HG03378 (cell line): Measurements from ENCODE around the gene EXPH5.
"Not testable (repeated sequence)": the region's sequence is repeated elsewhere in the genome, so short reads cannot be mapped to it uniquely, and the experiment has no call there.

Source experiments
- ATAC-seq: cut with Tn5 transposase; IDR thresholded peaks from one replicate; pipeline ENCODE4 v1.9.1; 2021; ENCODE audit warnings: mild to moderate bottlenecking, moderate library complexity; ENCODE audit not compliant: unreplicated experiment

EXPH5 gene

GRCh38 chr11:108593214-108593922, at the start of gene EXPH5:
Gene EXPH5 (minus strand): TSS chr11:108593768. CDS start chr11:108593536, 232 bp downstream.
- peak; percentile 90 for ATAC-seq

DNA sequence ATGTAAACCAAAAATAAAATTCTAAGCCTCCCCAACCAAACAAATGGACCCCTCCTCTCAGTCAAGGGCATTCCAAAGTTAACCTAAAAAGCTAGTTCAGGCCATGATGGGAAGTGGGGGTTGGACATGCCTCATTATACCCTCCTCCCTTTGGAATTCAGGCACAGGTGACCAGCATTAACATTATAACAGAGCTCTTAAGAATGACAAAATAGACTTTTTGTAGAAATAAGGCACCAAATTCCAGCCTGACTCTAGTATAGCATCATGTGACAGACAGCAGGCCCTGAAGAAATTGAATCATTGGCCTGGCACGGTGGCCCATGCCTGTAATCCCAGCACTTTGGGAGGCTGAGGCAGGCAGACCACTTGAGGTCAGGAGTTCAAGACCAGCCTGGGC, 48.2 kb upstream of the EXPH5 start:
- ATAC-seq = not testable (repeated sequence)

- no peak for ATAC-seq
Observed at GRCh38 chr11:108639146-108639545, 45.6 kb upstream of the EXPH5 start.

GRCh38 chr11:108636222-108636621, 42.7 kb upstream of the EXPH5 start:
- no peak for ATAC-seq

DNA sequence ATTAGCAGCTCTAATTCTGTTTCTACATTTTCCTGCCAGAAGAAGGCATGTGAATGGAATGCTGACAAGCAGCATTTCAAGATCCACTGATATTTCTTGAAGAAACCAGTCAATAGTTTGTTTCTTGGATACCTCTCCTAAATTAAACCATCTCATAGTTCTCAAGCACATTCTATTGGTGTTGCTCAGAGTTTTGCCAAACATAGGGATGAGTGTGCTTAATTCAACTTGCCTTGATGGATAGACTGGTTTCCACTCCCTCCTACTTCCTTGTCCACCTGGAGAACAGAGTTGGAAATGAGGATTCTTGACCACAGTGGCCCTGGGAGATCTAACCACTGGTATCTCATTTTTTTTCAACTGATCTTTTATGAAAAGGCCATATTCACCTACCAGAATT, 41.5 kb upstream of the EXPH5 start:
- ATAC-seq = no peak

- ATAC-seq = no peak
Observed at GRCh38 chr11:108632041-108632704, 38.6 kb upstream of the EXPH5 start.

- no peak for ATAC-seq
Observed at GRCh38 chr11:108629274-108629673, 35.7 kb upstream of the EXPH5 start.

DNA sequence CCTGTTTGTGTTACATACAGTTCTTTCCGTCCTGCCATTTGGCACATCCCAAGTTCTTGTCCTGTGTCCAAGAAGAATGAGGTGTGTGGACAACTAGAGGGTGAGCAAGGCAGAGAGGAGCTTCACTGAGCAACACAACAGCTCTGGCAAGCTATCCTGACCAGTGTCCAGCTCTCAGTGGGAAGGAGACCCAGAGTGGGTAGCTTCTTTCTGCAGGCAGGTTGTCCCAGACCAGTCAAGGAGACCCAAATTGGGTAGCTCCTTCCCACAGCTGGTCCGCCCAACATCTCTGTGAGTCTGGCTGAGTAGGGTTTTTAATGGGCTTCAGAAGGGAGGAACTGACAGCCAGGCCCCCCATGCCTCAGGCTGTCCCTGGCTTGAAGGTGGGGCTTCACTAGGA, 35.2 kb upstream of the EXPH5 start:
- ATAC-seq = no peak

DNA sequence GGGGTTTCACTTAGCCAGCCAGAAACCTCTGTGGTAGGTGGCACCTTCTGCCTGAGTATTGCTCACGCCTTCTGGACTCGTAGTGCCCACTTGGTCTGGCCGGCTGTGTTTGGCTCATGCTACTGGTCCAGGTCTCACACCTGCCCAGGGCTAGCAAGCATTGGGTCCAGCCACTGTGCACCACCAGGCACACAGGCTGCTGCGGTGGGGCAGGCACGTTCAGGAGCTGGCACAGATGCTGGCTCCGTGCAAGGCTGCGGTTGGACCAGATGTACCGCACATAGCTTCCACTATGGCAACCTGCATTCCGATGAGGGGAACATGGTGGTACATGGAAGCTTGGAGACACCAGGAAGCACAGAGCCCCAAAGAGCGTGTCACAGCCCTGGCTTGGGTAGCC, 34.8 kb upstream of the EXPH5 start:
- no peak for ATAC-seq

- no peak for ATAC-seq
Observed at GRCh38 chr11:108624196-108624925, 30.8 kb upstream of the EXPH5 start.

DNA sequence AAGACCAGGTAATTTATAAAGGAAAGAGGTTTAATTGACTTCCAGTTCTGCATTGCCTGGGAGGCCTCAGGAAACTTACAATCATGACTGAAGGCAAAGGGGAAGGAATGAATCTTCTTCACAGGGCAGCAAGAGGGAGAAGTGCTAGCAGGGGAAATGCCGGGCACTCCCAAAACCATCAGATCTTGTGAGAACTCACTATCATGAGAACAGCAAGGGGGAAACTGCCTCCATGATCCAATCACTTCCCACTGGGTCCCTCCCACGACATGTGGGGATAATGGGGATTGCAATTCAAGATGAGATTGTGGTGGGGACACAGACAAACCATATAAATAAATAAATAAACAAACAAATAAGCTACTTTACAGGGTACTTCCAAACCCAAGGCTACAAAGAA, 28.8 kb upstream of the EXPH5 start:
- ATAC-seq = no peak

DNA sequence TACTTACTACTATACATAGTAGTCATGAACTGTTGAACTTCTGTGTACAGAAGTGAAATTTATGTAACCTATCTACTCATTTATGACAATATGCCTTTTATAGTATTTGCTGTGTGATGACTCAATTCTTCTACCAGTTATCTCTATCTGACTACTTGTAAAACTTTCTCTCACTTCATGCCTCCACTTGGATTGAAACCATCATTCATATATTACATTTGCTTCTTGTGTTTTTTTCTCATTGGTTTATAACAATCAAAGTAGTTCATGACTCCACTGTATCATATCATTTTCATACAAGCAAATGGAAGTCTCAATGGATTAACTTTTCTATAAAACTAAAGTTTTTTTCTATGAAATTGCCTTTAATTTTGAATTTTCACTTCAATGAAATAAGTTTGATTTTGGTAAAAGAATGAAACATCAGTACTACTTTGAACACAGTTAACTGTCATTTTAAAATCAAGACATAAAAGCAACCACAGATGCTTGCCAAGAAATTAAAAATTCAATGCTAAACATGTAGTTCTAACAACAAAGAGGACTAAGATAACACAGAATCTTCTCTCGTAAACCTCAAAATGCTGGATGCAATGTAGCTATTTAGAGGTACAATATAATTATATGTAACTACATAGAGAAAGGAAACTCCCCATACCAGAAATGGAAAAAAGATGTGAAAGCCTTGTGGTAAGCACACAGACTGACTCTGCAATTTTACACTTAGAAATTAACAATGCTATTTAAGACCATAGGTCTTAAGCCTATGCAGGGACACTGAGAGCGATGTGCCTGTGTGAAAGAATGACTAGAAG, 27.6 kb upstream of the EXPH5 start:
- ATAC-seq = peak; percentile 92

DNA sequence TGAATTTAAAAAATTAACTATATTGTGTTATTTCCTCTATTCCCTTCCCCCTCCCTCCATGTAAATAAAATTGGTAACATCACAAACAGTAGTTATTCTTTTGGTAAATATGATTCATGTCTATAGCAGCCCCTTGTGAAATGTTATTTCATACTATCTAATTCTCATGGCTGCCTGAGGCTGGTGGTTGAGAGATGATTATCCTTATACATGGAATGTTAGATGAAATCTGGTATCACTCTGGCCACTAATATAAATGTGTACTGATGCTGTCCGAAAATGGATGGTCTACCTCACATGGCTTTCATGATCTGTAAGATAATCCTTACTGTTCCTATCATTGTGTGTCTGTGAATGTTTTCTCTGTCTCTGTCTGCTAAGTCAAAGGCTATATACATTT, 25.0 kb upstream of the EXPH5 start:
- no peak for ATAC-seq

- no peak for ATAC-seq
Observed at GRCh38 chr11:108617055-108617454, 23.5 kb upstream of the EXPH5 start.

DNA sequence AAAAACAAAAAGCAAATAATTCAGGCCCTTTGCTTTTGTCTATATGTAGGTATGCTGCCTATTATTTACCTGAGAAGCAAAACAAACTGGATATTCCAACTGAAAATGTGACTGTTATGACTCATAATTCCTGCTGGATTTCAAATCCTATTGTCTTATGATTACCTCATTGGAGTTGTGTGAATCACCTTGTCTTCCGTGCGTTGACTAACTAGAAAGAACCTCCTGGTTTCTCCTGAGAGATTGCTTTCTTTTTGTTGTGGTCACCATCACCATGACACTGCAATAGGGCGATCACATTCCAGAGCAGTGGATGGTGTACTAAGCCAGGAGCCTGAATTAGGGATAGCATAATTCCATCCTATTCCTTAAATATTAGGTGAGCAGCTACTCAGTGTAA, 23.0 kb upstream of the EXPH5 start:
- no peak for ATAC-seq

DNA sequence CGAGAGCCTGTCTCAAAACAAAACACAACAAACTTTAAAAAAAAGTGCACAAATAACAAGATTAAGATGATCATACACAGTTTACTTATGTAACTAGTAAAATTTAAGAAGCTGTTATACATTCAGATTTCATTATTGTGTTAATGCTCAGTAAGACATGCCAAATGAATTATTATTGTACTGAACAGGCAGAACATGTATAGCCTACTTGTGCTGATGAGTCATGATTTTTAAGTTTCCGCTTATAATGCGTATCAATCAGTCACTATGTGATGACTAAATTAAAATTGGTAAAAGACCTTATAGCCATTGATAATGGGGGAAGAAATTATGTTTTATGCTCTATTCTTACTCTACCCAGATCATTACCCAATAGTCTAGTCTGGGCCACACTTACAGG, 20.5 kb upstream of the EXPH5 start:
- no peak for ATAC-seq

DNA sequence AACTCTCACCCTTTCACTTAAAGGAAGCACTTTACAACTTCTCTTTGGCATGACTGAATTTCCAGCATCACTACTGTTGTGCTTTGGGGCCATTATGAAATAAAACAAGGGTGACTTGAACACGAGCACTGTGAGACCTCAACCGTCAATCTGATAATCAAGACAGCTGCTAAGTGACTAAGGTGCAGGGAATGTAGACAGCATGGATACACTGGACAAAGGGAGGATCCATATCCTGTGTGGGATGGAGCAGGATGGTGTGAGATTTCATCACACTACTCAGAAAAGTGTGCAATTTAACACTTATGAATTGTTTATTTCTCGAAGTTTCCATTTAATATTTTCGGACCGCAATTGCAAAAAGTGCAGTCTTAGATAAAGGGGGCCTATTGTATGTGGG, 16.1 kb upstream of the EXPH5 start:
- ATAC-seq = no peak

DNA sequence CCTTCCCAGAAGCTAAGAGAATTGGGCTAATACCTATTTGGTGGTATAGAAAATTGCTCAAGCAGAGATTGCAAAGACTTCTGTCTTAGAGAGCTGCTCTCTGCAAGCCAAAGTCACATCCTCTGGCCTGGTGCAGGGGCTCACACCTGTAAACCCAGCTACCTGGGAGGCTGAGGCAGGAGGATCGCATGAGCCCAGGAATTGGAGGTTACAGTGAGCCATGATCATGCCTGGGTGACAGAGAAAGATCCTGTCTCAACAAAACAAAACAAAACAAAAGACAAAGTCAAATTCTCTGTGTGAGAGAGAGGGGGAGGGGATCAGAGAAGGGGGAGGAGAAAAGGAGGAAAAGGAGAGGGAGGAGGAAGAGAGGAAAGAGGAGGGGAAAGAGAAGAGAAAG, 15.0 kb upstream of the EXPH5 start:
- ATAC-seq = no peak

DNA sequence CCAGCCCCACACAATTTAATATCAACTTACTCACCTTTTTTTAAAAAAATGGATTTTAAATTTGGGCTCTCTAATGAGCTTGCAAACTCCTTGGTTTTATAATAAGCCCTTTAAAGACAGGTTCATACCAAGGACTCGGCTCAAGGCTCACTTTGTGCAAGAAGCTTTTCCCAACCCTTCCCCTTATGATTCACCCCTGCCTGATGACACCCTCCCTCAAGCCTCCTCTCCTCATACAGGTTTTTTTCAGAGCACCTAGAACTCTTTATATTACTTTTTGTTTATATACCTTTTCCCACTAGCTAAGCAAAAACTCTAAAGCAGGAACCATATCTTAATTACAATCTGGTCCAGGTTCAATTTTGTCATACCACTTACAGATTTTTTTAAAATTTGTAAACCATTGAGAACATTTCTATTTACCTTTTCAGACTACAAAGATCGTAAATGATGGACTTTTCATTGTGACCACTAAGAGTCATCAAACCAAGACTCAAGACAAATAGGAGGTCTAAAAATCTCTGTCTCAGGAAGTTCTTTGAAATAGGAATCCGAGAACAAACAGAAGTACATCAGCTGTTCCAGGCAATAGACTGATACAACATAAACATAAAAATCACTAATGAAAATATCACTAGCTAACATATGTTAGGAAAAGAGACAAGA, 13.1 kb upstream of the EXPH5 start:
- no peak for ATAC-seq

DNA sequence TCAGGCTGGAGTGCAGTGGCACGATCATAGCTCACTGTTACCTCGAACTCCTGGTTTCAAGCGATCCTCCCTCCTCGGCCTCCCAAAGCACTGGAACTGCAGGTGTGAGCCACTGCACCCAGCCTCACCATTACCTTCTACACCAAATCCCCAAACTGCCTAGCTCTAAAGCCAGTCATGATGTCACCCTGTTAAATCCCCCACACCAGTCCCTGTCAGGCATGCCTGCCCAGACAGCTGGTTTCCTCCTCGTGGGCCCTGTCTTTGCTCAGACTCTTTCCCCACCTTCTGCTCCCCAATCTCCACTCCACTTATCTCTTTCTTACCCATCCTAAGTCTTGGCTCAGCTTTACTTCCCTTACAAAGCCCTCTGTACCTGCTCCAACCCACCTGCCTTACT, 12.5 kb upstream of the EXPH5 start:
- ATAC-seq = no peak

DNA sequence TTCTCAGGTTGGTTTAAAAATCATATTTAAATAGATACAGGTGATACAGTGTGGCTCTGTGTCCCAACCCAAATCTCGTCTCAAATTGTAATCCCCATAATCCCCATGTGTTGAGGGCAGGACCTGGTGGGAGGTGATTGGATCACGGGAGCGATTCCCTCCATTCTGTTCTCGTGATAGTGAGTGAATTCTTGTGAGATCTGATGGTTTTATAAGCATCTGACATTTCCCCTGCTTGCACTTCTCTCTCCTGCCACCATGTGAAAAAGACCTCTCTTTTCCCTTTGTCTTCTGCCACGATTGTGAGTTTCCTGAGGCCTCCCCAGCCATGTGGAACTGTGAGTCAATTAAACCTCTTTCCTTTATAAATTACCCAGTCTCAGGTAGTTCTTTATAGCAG, 9.2 kb upstream of the EXPH5 start:
- not testable (repeated sequence) for ATAC-seq
